Measurements from ENCODE around the gene EP300.

DNA sequence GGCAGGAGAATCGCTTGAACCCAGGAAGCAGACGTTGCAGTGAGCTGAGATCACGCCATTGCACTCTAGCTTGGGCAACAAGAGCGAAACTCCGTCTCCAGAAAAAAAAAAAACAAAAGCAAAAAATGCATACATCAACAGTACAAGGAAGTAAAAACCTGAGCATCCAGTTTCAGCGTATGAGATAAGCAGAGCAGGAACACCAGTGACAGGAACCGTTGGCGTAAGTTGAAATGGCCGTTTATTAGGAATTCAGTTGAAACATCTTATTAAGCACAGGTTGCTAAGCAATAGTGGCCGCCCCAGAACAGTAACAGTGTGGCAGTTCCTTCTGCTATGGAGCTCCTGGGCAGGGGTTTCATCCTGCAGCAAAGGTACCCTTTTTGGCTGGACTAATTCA is 108.7 kb downstream of the EP300 start:
- TF ChIP-seq CTCF (conservative IDR thresholded peaks at IDR 0.05 in 1 of 2, IDR thresholded peaks at IDR 0.05 in 1 of 2; ENCODE audit: low read depth in 1 of 2, low read length in 2 of 2) (no peak), EZH2 (IDR thresholded peaks at IDR 0.05; ENCODE audit: low read length, missing control alignments) (no peak)

Measured in fibroblast of lung (primary cell).